Liver (tissue), 9 donors: ENCODE results near the gene KCNQ5. TPM values are rescaled to one million over a fixed set of nuclear protein-coding genes. Genes with fewer than 3 reads are reported as not detected.

ENCODE experiments used
- DNase-seq: peaks from one replicate; pipeline ENCODE4 v3.0.0-alpha.2; 2017; ENCODE audit warnings: low spot score
- H3K27ac ChIP-seq, 2 donors: one replicate each; pipeline ENCODE4 v1.7.0; 2013; ENCODE audit warnings: inconsistent platforms in 2 of 2, low read length in 2 of 2, control low read depth in 1 of 2, low read depth in 1 of 2, mild to moderate bottlenecking in 1 of 2
- H3K27me3 ChIP-seq, 4 donors: one replicate each; pipeline versions ENCODE4 v1.6.1 to v1.7.0; 2013; ENCODE audit warnings: low read length in 3 of 4, inconsistent platforms in 1 of 4, mild to moderate bottlenecking in 1 of 4, moderate library complexity in 1 of 4; ENCODE audit not compliant: control insufficient read depth in 4 of 4, insufficient read depth in 4 of 4
- H3K36me3 ChIP-seq, 4 donors: one replicate each; pipeline versions ENCODE4 v1.6.1 to v1.7.0; 2013; ENCODE audit warnings: low read length in 3 of 4, mild to moderate bottlenecking in 3 of 4, low read depth in 1 of 4, moderate library complexity in 1 of 4; ENCODE audit not compliant: control insufficient read depth in 4 of 4, insufficient read depth in 3 of 4
- H3K4me1 ChIP-seq, 4 donors: one replicate each; pipeline versions ENCODE4 v1.6.1 to v1.7.0; 2013; ENCODE audit warnings: low read length in 3 of 4, mild to moderate bottlenecking in 3 of 4, moderate library complexity in 1 of 4; ENCODE audit not compliant: control insufficient read depth in 4 of 4, insufficient read depth in 4 of 4
- H3K4me3 ChIP-seq, 3 donors: one replicate each; pipeline versions ENCODE4 v1.6.1 to v1.7.0; 2013; ENCODE audit warnings: low read length in 3 of 3, control low read depth in 1 of 3, low read depth in 1 of 3, mild to moderate bottlenecking in 1 of 3
- H3K9ac ChIP-seq, 2 donors: one replicate each; pipeline ENCODE4 v1.7.0; 2013; ENCODE audit warnings: low read length in 2 of 2, mild to moderate bottlenecking in 2 of 2, moderate library complexity in 2 of 2, control low read depth in 1 of 2, low read depth in 1 of 2
- H3K9me3 ChIP-seq, 4 donors: one replicate each; pipeline versions ENCODE4 v1.6.1 to v1.7.0; 2013; ENCODE audit warnings: low read length in 3 of 4; ENCODE audit not compliant: control insufficient read depth in 4 of 4
- EGR1 ChIP-seq, 2 donors: IDR thresholded peaks; 2 replicates each; pipeline ENCODE4 v1.6.1; 2016 to 2018; ENCODE audit warnings: antibody characterized with exemption in 2 of 2, low read depth in 2 of 2
- FOXA1 ChIP-seq: IDR thresholded peaks from 2 replicates; pipeline ENCODE4 v1.6.1; 2016; ENCODE audit warnings: antibody characterized with exemption
- FOXA2 ChIP-seq: IDR thresholded peaks from 2 replicates; pipeline ENCODE4 v1.6.1; 2016; ENCODE audit warnings: antibody characterized with exemption
- HNF4A ChIP-seq, 2 donors: conservative IDR thresholded peaks; 2 replicates each; pipeline ENCODE4 v1.6.1; 2016; ENCODE audit warnings: antibody characterized with exemption in 2 of 2, mild to moderate bottlenecking in 2 of 2
- HNF4G ChIP-seq: IDR thresholded peaks from 2 replicates; pipeline ENCODE4 v1.6.1; 2016; ENCODE audit warnings: antibody characterized with exemption
- NR2F2 ChIP-seq: IDR thresholded peaks from 2 replicates; pipeline ENCODE4 v1.6.1; 2016; ENCODE audit warnings: antibody characterized with exemption
- RXRA ChIP-seq, 2 donors: IDR thresholded peaks; 2 replicates each; pipeline ENCODE4 v1.6.1; 2017 to 2018; ENCODE audit warnings: antibody characterized with exemption in 2 of 2, mild to moderate bottlenecking in 1 of 2
- SP1 ChIP-seq: IDR thresholded peaks from 2 replicates; pipeline ENCODE4 v1.6.1; 2018; ENCODE audit warnings: antibody characterized with exemption, mild to moderate bottlenecking
- TAF1 ChIP-seq: conservative IDR thresholded peaks from 2 replicates; pipeline ENCODE4 v1.6.1; 2016; ENCODE audit warnings: antibody characterized with exemption, mild to moderate bottlenecking
- WGBS: extraction: QIAGEN DNeasy Blood & Tissue Kit; methylation state at CpG from one replicate; pipeline ENCODE4 v1.1.7; 2013; 5-methylcytosine and 5-hydroxymethylcytosine counted together
- polyA plus RNA-seq, 2 donors: library from polyadenylated mRNA; stranded (reverse) in 1 of 2; unstranded in 1 of 2; fragments of 200-250 nt in 1 of 2; fragments of >200 nt in 1 of 2; fragmentation: Nextera tagmentation in 1 of 2; extraction: Ambion mirVana in 1 of 2; gene quantifications; one replicate each; pipeline versions ENCODE4 v1.2.1 to v1.2.3, GENCODE V29; 2013 to 2015
- total RNA-seq, 2 donors: library from RNA; depleted of rRNA; stranded (reverse); fragments of >200 nt; gene quantifications; one replicate each; pipeline ENCODE4 v1.2.3, GENCODE V29; 2014
- TF ChIP-seq, protein P1 (sequence below): IDR thresholded peaks from 2 replicates; pipeline ENCODE4 v1.6.1; 2016; ENCODE audit warnings: antibody characterized with exemption
- TF ChIP-seq, protein P2 (sequence below): IDR thresholded peaks from 2 replicates; pipeline ENCODE4 v1.6.1; 2016; ENCODE audit warnings: antibody characterized with exemption, mild to moderate bottlenecking
- TF ChIP-seq, protein P3 (sequence below): IDR thresholded peaks from 2 replicates; pipeline ENCODE4 v1.6.1; 2016; ENCODE audit warnings: antibody characterized with exemption
- TF ChIP-seq, protein P4 (sequence below): fragments of 150-350 bp; IDR thresholded peaks from 2 replicates; pipeline ENCODE4 v1.5.1; 2017; ENCODE audit warnings: improper control_type of control experiment, low read depth, low read length; ENCODE audit not compliant: missing input control
- donor health status: healthy.
- donor health status: healthy.
- donor health status: healthy.
- donor health status: healthy.
- donor health status: healthy.

KCNQ5 gene
- total and polyA plus RNA-seq, 4 donors = 0.02 to 1.1 (median 0.15) TPM

DNA sequence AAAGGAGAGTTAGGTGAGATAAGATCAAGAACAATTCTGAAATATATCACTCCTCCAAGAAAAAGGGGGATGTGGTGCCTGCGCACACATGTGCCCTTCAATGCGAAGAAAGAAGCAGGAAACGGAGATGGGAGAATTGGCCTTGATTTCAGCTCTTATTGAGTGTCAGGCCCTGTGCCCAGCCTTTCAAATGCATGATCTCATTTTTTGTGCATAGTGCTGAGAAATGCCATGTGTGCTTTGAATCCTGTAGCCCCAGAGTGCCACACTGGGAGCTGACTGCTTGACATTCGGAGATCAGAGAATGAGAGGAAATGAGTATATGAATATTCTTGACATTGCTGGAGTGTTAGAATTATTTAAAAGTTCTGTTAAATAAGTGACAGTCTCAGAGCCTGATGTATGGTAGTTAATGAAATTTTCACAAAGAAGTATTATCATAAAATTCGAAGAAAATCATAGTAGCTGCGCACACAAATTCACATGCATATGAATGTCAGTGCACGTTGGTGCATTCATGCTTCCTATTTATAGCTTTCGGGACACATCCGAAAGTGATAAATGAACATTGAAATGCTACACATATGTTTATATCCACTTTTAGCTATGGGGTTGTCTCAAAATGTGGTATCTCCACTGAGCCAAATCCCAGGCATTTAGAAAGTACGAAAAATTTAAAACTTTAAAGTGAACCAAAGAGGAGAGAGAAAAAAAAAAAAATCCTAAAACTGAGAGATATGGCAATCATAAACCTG is 172.0 kb downstream of the KCNQ5 start:
- Histone ChIP-seq H3K4me3 (no peak overlapping the region), H3K9ac (no peak overlapping the region), H3K4me1 (no peaks in the 10 kb centered on the region), H3K27me3 (no peaks in the 10 kb centered on the region), H3K36me3 (no peaks in the 10 kb centered on the region), H3K9me3 (no peaks in the 10 kb centered on the region), H3K27ac (no peak overlapping the region)
- TF ChIP-seq HNF4G (no peak), EGR1 (IDR thresholded peaks at IDR 0.05; ENCODE audit: low read depth in 2 of 2) (no peak), SP1 (no peak), TAF1 (no peak), FOXA1 (no peak), NR2F2 (no peak), RXRA (IDR thresholded peaks at IDR 0.05) (no peak), HNF4A (conservative IDR thresholded peaks at IDR 0.05) (no peak)
- TF ChIP-seq, protein P1, sequence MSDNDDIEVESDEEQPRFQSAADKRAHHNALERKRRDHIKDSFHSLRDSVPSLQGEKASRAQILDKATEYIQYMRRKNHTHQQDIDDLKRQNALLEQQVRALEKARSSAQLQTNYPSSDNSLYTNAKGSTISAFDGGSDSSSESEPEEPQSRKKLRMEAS = no peak
- TF ChIP-seq, protein P2, sequence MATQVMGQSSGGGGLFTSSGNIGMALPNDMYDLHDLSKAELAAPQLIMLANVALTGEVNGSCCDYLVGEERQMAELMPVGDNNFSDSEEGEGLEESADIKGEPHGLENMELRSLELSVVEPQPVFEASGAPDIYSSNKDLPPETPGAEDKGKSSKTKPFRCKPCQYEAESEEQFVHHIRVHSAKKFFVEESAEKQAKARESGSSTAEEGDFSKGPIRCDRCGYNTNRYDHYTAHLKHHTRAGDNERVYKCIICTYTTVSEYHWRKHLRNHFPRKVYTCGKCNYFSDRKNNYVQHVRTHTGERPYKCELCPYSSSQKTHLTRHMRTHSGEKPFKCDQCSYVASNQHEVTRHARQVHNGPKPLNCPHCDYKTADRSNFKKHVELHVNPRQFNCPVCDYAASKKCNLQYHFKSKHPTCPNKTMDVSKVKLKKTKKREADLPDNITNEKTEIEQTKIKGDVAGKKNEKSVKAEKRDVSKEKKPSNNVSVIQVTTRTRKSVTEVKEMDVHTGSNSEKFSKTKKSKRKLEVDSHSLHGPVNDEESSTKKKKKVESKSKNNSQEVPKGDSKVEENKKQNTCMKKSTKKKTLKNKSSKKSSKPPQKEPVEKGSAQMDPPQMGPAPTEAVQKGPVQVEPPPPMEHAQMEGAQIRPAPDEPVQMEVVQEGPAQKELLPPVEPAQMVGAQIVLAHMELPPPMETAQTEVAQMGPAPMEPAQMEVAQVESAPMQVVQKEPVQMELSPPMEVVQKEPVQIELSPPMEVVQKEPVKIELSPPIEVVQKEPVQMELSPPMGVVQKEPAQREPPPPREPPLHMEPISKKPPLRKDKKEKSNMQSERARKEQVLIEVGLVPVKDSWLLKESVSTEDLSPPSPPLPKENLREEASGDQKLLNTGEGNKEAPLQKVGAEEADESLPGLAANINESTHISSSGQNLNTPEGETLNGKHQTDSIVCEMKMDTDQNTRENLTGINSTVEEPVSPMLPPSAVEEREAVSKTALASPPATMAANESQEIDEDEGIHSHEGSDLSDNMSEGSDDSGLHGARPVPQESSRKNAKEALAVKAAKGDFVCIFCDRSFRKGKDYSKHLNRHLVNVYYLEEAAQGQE = no peak
- TF ChIP-seq, protein P3, sequence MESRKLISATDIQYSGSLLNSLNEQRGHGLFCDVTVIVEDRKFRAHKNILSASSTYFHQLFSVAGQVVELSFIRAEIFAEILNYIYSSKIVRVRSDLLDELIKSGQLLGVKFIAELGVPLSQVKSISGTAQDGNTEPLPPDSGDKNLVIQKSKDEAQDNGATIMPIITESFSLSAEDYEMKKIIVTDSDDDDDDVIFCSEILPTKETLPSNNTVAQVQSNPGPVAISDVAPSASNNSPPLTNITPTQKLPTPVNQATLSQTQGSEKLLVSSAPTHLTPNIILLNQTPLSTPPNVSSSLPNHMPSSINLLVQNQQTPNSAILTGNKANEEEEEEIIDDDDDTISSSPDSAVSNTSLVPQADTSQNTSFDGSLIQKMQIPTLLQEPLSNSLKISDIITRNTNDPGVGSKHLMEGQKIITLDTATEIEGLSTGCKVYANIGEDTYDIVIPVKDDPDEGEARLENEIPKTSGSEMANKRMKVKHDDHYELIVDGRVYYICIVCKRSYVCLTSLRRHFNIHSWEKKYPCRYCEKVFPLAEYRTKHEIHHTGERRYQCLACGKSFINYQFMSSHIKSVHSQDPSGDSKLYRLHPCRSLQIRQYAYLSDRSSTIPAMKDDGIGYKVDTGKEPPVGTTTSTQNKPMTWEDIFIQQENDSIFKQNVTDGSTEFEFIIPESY = no peak
- TF ChIP-seq, protein P4, sequence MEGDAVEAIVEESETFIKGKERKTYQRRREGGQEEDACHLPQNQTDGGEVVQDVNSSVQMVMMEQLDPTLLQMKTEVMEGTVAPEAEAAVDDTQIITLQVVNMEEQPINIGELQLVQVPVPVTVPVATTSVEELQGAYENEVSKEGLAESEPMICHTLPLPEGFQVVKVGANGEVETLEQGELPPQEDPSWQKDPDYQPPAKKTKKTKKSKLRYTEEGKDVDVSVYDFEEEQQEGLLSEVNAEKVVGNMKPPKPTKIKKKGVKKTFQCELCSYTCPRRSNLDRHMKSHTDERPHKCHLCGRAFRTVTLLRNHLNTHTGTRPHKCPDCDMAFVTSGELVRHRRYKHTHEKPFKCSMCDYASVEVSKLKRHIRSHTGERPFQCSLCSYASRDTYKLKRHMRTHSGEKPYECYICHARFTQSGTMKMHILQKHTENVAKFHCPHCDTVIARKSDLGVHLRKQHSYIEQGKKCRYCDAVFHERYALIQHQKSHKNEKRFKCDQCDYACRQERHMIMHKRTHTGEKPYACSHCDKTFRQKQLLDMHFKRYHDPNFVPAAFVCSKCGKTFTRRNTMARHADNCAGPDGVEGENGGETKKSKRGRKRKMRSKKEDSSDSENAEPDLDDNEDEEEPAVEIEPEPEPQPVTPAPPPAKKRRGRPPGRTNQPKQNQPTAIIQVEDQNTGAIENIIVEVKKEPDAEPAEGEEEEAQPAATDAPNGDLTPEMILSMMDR = no peak
- 74% methylated on average over 10 of the region's 10 CpGs for WGBS
- no peak for DNase-seq

DNA sequence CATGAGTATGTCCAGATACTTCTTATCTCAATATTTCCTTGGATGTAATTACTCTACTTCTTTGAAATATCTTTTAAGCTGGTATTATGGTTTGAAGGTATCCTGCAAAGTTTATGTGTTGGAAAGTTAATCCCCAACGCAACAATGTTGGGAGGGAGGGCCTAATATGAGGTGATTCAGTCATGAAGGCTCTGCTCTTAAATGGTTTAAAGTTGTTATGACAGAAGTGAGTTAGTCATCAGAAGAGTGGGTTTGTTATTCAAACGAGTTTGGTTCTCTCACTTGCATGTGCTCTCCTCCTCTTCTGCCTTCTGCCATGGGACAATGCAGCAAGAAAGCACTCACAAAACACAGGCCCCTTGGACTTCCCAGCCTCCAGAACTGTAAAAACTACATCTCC is 176.3 kb downstream of the KCNQ5 start:
- Histone ChIP-seq H3K4me1 (no peaks in the 10 kb centered on the region), H3K36me3 (no peaks in the 10 kb centered on the region), H3K4me3 (no peak overlapping the region), H3K27me3 (no peaks in the 10 kb centered on the region), H3K9ac (no peak overlapping the region), H3K9me3 (no peaks in the 10 kb centered on the region), H3K27ac (no peak overlapping the region)
- TF ChIP-seq SP1 (no peak), FOXA2 (no peak), EGR1 (IDR thresholded peaks at IDR 0.05; ENCODE audit: low read depth in 2 of 2) (no peak), RXRA (IDR thresholded peaks at IDR 0.05) (no peak)
- TF ChIP-seq, protein P2 = no peak
- WGBS = 58% methylated on average over 2 of the region's 2 CpGs
- DNase-seq = no peak
